ENCODE measurements around the gene SPATA46. TPM values are rescaled to one million over a fixed set of nuclear protein-coding genes. Genes with fewer than 3 reads are reported as not detected.

SPATA46 gene
- total RNA-seq, 1 experiment from 2014 or later: not detected

GRCh38 chr1:162365284-162366020 lies 11.2 kb downstream of the SPATA46 start:
- Mint-ChIP-seq H3K9me3 (ENCODE audit: low read depth, unreplicated experiment) (no peaks in the 10 kb centered on the region), H3K4me3 (ENCODE audit: low read depth, unreplicated experiment) (no peak overlapping the region), H3K27ac (ENCODE audit: unreplicated experiment) (no peak overlapping the region), H3K27me3 (ENCODE audit: unreplicated experiment) (no peaks in the 10 kb centered on the region), H3K36me3 (ENCODE audit: insufficient read depth, unreplicated experiment) (no peaks in the 10 kb centered on the region), H3K4me1 (ENCODE audit: low read depth, unreplicated experiment) (no peaks in the 10 kb centered on the region)
- intact Hi-C loops (cut with micrococcal nuclease; ENCODE audit: unreplicated experiment): no loop called here
- no peak for DNase-seq
- no peak for TF ChIP-seq CTCF (IDR thresholded peaks at IDR 0.05; ENCODE audit: unreplicated experiment)
- CTCF ChIA-PET: interaction anchor here (0.9 to 1.8 kb wide), 2 partner anchors 8 to 16 kb away, joined by 4 read pairs; partner anchors contain the start of gene C1orf226
- no TSS peak for BruUV-seq (replicated peaks)

GRCh38 chr1:162364498-162364897 lies 12.2 kb downstream of the SPATA46 start:
- DNase-seq: no peak
- Mint-ChIP-seq H3K9me3 (ENCODE audit: low read depth, unreplicated experiment) (no peaks in the 10 kb centered on the region), H3K4me1 (ENCODE audit: low read depth, unreplicated experiment) (no peaks in the 10 kb centered on the region), H3K4me3 (ENCODE audit: low read depth, unreplicated experiment) (no peak overlapping the region), H3K27me3 (ENCODE audit: unreplicated experiment) (no peaks in the 10 kb centered on the region), H3K36me3 (ENCODE audit: insufficient read depth, unreplicated experiment) (no peaks in the 10 kb centered on the region), H3K27ac (ENCODE audit: unreplicated experiment) (no peak overlapping the region)
- intact Hi-C loops (cut with micrococcal nuclease; ENCODE audit: unreplicated experiment): no loop called here
- no peak for TF ChIP-seq CTCF (IDR thresholded peaks at IDR 0.05; ENCODE audit: unreplicated experiment)
- CTCF ChIA-PET: no interaction called here
- BruUV-seq (replicated peaks): no TSS peak

- no peaks in the 10 kb centered on the region for H3K4me1 Mint-ChIP-seq (ENCODE audit: low read depth, unreplicated experiment)
- H3K27me3 Mint-ChIP-seq (ENCODE audit: unreplicated experiment): no peaks in the 10 kb centered on the region
- no peak for DNase-seq
- TF ChIP-seq CTCF (IDR thresholded peaks at IDR 0.05; ENCODE audit: unreplicated experiment): no peak
- H3K27ac Mint-ChIP-seq (ENCODE audit: unreplicated experiment): no peak overlapping the region
- no peaks in the 10 kb centered on the region for H3K9me3 Mint-ChIP-seq (ENCODE audit: low read depth, unreplicated experiment)
- H3K36me3 Mint-ChIP-seq (ENCODE audit: insufficient read depth, unreplicated experiment): no peaks in the 10 kb centered on the region
- intact Hi-C loops (cut with micrococcal nuclease; ENCODE audit: unreplicated experiment): no loop called here
- no peak overlapping the region for H3K4me3 Mint-ChIP-seq (ENCODE audit: low read depth, unreplicated experiment)
- BruUV-seq (replicated peaks): no TSS peak
- CTCF ChIA-PET: no interaction called here
Observed at GRCh38 chr1:162363823-162364222, 12.8 kb downstream of the SPATA46 start.

GRCh38 chr1:162361349-162361748 lies 15.3 kb downstream of the SPATA46 start:
- Mint-ChIP-seq H3K4me3 (ENCODE audit: low read depth, unreplicated experiment) (no peak overlapping the region), H3K27me3 (ENCODE audit: unreplicated experiment) (no peaks in the 10 kb centered on the region), H3K36me3 (ENCODE audit: insufficient read depth, unreplicated experiment) (no peaks in the 10 kb centered on the region), H3K9me3 (ENCODE audit: low read depth, unreplicated experiment) (no peaks in the 10 kb centered on the region), H3K4me1 (ENCODE audit: low read depth, unreplicated experiment) (no peaks in the 10 kb centered on the region), H3K27ac (ENCODE audit: unreplicated experiment) (no peak overlapping the region)
- BruUV-seq (replicated peaks): no TSS peak
- intact Hi-C loops (cut with micrococcal nuclease; ENCODE audit: unreplicated experiment): no loop called here
- CTCF ChIA-PET: no interaction called here
- TF ChIP-seq CTCF (IDR thresholded peaks at IDR 0.05; ENCODE audit: unreplicated experiment): no peak
- DNase-seq: no peak
